Kidney (tissue), 14 donors: ENCODE data around the gene UAP1L1. TPM values are rescaled to one million over a fixed set of nuclear protein-coding genes. Genes with fewer than 3 reads are reported as not detected.

Experiments used
- DNase-seq, 5 donors: peaks; one replicate each; pipeline ENCODE4 v3.0.0-alpha.2; 2013 to 2020
- FAIRE-seq: peaks from 2 replicates; lab custom pipeline; 2012; peaks lifted over from hg19 to GRCh38; lab: Jason Lieb, UNC
- H3K27ac ChIP-seq, 2 donors: one replicate each; pipeline ENCODE4 v1.7.0; 2013; ENCODE audit warnings: low read depth in 2 of 2, low read length in 2 of 2, inconsistent platforms in 1 of 2
- H3K27me3 ChIP-seq: one replicate; pipeline ENCODE4 v1.7.1; 2013; ENCODE audit warnings: low read length, inconsistent platforms; ENCODE audit not compliant: control insufficient read depth, insufficient read depth
- H3K36me3 ChIP-seq, 3 donors: one replicate each; pipeline versions ENCODE4 v1.7.0 to v1.7.1; 2013; ENCODE audit warnings: low read length in 3 of 3, control low read depth in 1 of 3, inconsistent platforms in 1 of 3; ENCODE audit not compliant: insufficient read depth in 3 of 3, control insufficient read depth in 2 of 3
- H3K4me1 ChIP-seq, 3 donors: one replicate each; pipeline versions ENCODE4 v1.7.0 to v1.7.1; 2013; ENCODE audit warnings: low read length in 3 of 3, inconsistent platforms in 1 of 3, low read depth in 1 of 3; ENCODE audit not compliant: control insufficient read depth in 2 of 3, insufficient read depth in 2 of 3
- H3K4me3 ChIP-seq, 3 donors: one replicate each; pipeline versions ENCODE4 v1.7.0 to v1.8.1; 2013; ENCODE audit warnings: low read length in 3 of 3, control low read depth in 1 of 3, inconsistent platforms in 1 of 3
- H3K9ac ChIP-seq, 3 donors: one replicate each; pipeline versions ENCODE4 v1.7.0 to v1.7.1; 2013; ENCODE audit warnings: low read length in 3 of 3, control low read depth in 1 of 3, inconsistent platforms in 1 of 3
- H3K9me3 ChIP-seq, 3 donors: one replicate each; pipeline versions ENCODE4 v1.7.0 to v1.7.1; 2013; ENCODE audit warnings: low read length in 3 of 3, control low read depth in 1 of 3, inconsistent platforms in 1 of 3; ENCODE audit not compliant: control insufficient read depth in 2 of 3, insufficient read depth in 1 of 3
- CTCF ChIP-seq: IDR thresholded peaks from 3 replicates; pipeline ENCODE4 v1.5.1; 2012; ENCODE audit warnings: mild to moderate bottlenecking, moderate library complexity, borderline replicate concordance; ENCODE audit not compliant: insufficient read depth; ENCODE audit errors: extremely low read depth
- intact Hi-C: fragments of 100-400 bp; cut with DNase I; formaldehyde crosslinking; loops from one replicate; pipeline ENCODE4 v1.11.1; 2022
- polyA plus RNA-seq: library from polyadenylated mRNA; stranded (reverse); fragments of 350-450 nt; fragmentation: Illumina TruSeq; extraction: RNeasy Lipid Tissue Mini Kit (QIAGEN cat#74804); gene quantifications from one replicate; pipeline ENCODE4 v1.2.3, GENCODE V29; 2014; ENCODE audit warnings: low read depth, low replicate concordance; ENCODE audit not compliant: insufficient read depth
- total RNA-seq: library from RNA; stranded (reverse); fragmentation: NEBNext Ultra II Directional; extraction: Animal tissue kit (Norgen Biotek cat#: 25700); gene quantifications from one replicate; pipeline ENCODE4 v1.2.1, GENCODE V29; 2021
- donor health status: control.
- donor health status: control.
- donor health status: control.
- donor health status: control.
- donor health status: control.
- donor health status: DM: yes; HTN: yes; CAD: no.
- donor health status: Normal renal cell carcinoma (clear cell type).

Gene UAP1L1
- total and polyA plus RNA-seq, 2 donors from 2014 or later, result 12.7 to 14.4 TPM

DNA sequence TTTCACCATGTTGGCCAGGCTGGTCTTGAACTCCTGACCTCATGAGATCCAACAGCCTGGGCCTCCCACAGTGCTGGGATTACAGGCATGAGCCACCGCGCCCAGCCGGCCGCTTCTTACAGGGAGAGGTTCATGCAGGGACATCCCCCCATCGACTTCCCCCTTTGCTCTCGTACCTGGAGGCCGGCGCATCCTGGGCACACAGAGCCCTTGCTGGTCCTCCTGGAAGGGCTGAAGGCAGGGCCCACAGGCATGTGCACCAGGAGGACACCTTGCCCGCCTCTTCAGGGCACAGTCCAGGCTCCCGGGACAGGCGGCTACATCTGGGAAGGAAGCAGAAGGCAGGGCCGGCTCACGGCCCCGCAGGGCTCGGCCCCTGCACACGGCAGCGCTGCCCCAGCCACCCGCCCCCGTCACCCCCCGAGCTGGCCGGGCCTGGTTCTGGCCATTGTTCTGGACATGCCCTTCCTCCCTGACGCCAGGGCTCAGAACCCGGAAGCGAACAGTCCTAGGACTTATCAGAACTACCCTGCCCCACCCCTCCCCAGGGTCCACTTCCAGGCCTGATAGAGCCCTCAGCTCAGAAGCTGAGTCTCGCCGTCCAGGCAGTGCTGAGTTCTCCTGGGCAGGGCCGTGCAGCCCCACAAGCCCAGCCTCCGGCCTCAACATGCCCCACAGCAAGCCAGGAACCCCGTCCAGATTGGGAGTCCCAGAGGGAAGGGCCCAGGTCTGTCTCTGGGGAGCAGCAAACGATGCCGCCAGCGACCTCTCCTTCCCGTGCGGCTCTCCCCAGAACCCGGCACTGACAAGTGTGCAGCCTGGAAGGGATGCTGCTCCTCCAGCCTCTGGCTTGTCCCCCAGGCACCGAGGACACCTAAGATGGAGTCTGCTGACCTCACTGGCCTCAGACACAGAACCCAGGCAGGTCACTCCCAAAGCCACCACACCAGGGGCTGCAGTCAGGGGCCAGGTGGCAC is 34.3 kb upstream of the UAP1L1 start:
- Histone ChIP-seq H3K36me3 (no peaks in the 10 kb centered on the region), H3K27ac (peak overlapping the region; percentile 16 to 65), H3K9ac (no peak overlapping the region), H3K9me3 (no peaks in the 10 kb centered on the region), H3K27me3 (peaks cover 12% of the 10 kb centered on the region), H3K4me1 (peaks cover 0 to 21% (median 0%) of the 10 kb centered on the region in 3 donors), H3K4me3 (no peak overlapping the region)
- no peak for TF ChIP-seq CTCF
- FAIRE-seq (no peak), DNase-seq (no peak)
- intact Hi-C loops, result no loop called here

- Histone ChIP-seq H3K27me3 (peaks cover 16% of the 10 kb centered on the region), H3K9ac (no peak overlapping the region), H3K4me3 (no peak overlapping the region), H3K9me3 (no peaks in the 10 kb centered on the region), H3K27ac (peak overlapping the region; percentile 16 to 65), H3K36me3 (no peaks in the 10 kb centered on the region), H3K4me1 (peaks cover 0 to 21% (median 0%) of the 10 kb centered on the region in 3 donors)
- intact Hi-C loops, result no loop called here
- peak in 1 of 5 donors; percentile 56 for DNase-seq
- TF ChIP-seq CTCF, result no peak
- no peak for FAIRE-seq
Measured at GRCh38 chr9:137044037-137044436, 33.3 kb upstream of the UAP1L1 start.

DNA sequence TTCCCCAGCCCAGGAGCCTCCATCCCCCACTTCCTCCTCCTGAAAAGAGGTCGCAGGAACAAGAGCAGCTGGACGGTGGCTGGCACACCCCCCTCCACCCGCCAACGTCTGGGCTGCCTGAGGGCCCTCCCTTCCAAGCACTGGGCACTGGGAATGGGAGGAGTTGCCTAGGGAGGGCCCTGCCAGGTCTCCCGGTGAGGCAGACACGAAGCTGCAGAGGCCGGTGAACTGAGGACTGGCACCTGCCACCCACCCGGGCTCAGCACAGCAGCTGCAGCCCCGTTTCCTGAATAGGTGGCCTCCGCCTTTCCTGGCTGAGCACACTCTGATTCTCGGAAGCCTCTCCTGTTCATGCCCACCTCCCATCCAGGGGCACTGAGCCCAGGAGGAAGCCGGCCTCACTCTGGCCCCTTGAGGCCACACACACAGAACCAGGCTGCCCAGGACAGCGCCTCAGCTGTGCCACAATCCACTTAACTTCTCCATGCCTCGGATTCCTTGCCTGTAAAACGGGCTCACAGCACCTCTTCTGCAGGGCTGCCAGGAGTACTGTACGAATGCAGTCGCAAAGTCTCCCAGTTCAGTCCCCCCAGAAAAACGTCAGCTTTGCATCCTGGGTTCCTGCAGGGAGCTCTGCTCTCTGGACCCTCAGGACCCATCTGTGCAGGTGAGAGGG is 32.7 kb upstream of the UAP1L1 start:
- H3K4me1 ChIP-seq, result peaks cover 0 to 21% (median 0%) of the 10 kb centered on the region in 3 donors
- no peak for TF ChIP-seq CTCF
- peak overlapping the region in 1 of 3 donors; percentile 29 for H3K9ac ChIP-seq
- H3K9me3 ChIP-seq, result no peaks in the 10 kb centered on the region
- FAIRE-seq (no peak), DNase-seq (peak in 2 of 5 donors; percentile 52 to 89)
- H3K27ac ChIP-seq, result peak overlapping the region in 1 of 2 donors; percentile 65
- H3K27me3 ChIP-seq, result peaks cover 22% of the 10 kb centered on the region
- H3K36me3 ChIP-seq, result no peaks in the 10 kb centered on the region
- intact Hi-C loops, result no loop called here
- peak overlapping the region in 2 of 3 donors; percentile 43 to 48 for H3K4me3 ChIP-seq
